ENCODE results near the gene ADNP. TPM values are rescaled to one million over a fixed set of nuclear protein-coding genes. Genes with fewer than 3 reads are reported as not detected.
A peak's percentile ranks its signal among the peaks of the same experiment; 100 is the strongest.
"Not testable (repeated sequence)": the region's sequence is repeated elsewhere in the genome, so short reads cannot be mapped to it uniquely, and the experiment has no call there.

The ADNP gene
- total RNA-seq, 1 donor from 2014 or later: 127 TPM

DNA sequence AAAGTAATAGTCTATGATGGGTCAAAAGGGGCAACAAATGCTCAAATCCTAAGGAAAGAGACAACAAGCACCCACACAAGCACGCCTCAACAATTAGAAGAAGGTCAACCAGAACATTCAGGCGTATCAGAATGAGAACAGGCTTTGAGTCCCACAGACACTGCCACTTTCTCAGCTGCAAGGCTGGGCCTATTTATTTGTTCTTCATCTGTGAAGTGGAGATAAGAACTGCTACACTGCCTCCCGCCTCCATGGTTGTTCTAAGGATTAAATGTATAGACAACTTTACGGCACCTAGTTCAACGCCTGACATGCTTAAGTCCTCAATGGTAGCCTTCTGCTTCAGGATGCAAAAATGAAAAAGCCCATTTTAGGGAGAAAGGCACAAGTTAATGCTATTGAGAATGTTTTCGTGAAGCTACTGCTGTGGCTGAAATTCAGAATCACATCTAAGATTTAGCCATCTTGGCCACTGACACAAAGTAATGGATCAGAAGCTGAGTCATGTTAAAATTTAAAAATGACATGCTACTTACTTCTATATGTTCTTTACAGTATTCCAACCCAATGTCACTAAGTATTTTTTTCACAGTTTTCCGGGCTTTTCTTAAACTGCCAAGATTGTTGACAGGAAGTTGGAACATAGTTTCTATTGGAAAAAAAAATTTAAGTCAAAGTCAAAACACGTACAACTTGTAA lies 27.7 kb downstream of the ADNP start:
- no peak for DNase-seq (ENCODE audit: low spot score)

DNA sequence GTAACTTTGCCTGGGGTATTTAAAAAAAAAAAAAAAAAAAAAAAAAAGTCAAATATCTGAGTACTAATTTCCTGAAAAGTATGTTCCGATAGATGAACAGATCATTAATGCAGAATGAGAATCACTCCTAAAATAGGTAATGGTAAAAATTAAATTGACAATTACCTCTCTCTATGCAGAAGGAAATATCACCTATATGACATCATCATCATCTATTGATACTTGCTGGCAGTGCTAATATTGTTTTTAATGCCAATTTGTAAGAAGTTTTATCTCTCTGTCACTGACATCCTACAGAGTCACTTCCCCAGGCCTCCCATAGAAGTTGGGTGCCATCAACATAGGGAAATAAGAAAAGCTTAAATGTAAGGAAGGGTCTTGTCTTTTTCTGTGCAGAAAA lies 29.9 kb downstream of the ADNP start:
- no peak for DNase-seq (ENCODE audit: low spot score)

DNA sequence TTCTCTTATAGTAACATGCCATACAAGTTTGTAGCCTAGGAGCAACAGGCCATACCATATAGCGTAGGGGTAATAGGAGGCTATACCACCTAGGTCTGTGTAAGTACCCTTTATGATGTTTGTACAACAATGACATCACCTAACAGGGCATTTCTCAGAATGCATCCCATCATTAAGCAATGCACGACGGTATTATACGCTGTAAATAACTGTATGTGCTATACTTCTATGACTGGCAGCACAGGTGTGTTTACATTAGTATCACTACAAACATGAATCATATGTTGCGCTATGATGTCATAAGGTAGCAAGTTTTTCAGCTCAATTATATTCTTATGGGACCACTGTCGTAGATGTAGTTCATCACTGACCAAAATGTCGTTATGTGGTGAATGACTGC lies 31.0 kb downstream of the ADNP start:
- DNase-seq (ENCODE audit: low spot score): no peak

DNA sequence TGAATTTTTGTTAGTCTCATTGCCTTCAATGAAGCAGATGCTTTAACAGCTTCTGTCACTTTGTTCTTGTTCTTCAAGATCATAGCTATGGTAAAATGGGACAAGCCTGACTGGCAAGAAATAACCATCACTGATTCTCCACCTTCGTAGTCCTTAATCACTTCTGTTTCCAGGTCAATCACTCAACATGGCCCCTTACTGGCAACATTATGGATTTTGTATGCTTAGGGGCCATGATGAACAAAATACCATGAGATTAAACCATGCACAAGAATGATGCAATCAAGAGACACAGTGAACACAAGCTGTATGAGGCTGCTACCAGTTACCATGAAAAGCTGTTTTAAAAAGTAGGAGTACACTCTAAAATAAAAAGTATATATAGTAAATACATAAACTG lies 32.8 kb downstream of the ADNP start:
- no peak for DNase-seq (ENCODE audit: low spot score)

DNA sequence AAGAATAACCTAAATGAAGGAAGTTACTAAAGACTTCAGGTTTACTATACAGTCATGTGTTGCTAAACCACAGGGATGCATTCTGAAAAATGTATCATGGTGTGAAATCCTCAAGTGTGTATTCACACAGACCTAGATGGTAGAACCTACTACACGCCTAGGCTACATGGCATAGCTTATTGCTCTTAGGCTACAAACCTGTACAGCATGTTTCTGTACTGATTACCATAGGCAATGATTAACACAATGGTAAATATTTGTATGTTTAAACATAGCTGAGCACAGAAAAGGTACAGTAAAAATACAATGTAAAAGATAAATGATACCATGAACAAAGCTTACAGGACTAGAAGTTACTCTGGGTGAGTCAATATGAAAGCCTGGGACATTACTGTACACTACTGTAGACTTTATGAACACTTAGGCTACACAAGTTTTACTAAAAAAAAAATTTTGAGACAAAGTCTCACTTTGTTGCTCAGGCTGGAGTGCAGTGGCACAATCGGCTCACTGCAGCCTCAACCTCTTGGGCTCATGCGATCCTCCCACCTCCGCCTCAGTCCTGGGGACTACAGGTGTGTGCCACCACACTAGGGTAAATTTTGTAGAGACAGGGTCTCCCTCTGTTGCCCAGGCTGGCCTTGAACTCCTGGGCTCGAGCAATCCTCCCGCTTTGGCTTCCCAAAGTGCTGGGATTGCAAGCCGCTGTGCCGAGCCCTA lies 36.0 kb downstream of the ADNP start:
- DNase-seq (ENCODE audit: low spot score): peak; percentile 31

DNA sequence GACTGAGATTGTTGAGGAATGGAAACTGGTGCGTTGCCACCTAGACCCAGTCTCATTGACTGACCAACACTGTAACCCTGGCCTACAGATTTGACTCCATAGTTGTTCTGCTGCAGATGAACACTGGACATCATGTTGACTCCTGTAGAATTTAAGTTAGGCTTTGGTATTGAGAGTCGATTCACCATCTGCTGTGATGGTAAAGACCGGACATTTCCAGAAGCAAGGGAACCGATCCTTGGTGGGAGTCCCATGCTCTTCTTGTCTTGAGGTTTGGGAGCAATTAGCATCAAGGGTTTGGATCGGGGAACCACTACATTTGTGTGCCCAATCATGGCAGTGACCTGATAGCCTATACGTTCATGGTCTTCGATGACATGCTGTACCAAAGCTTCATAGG lies 37.6 kb downstream of the ADNP start:
- peak; percentile 24 for DNase-seq (ENCODE audit: low spot score)

DNA sequence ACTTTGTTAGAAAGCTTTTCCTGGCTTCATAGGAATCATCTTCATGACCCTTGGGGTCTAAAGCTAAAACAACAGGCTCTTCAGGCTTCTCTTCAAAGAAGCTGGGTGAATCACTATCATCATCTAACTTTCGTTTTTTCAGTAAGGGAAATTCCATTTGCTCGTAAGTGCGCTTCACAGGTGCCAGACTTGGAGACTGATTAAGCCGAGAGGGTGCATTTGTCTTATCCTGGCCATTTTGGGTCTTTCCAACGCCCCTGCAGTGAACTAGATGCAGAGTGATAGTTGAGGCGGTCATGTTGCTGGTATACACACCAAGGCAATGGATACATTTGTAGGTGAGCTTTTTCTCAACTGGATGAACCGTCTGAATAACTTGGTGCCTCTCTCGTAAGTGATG lies 38.8 kb downstream of the ADNP start:
- peak; percentile 9 for DNase-seq (ENCODE audit: low spot score)

DNA sequence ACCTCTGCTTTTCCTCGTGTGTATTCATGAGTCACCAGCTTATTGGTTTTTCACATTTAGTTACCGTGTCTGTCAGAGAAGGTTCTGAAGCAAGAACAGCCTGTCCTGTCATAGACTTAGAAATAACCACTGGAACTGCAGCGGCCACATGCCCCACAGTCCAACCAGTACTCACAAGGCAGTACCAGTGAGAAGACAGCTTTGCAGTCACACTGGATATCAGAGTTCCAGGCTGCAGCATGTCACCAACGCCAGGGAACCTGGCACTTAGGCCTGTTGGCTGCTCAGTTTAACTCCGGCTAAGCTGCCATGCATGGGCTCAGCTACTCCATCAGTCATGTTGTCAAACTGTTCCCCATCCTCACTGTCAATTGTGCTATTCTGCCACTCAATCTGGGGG lies 40.1 kb downstream of the ADNP start:
- DNase-seq (ENCODE audit: low spot score): peak; percentile 35

DNA sequence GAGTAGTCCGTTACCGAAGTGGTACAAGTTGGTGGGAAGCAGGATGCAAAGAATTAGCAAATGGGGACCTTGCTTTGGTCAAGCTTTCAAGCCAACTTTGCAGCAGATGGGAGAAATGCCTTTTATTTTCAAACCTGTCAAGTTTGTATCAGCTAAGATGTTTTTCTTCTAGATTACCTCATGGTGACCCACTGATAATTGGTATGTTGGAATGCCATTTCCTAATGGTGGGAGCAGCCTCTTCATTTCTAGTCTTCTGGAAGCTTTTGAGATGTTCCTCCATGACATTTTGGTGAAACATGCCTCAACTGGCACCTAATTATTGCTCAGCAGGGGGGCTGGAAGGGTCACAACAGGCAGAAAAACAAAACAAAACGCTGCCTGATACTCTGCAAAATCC lies 43.7 kb downstream of the ADNP start:
- no peak for DNase-seq (ENCODE audit: low spot score)

DNA sequence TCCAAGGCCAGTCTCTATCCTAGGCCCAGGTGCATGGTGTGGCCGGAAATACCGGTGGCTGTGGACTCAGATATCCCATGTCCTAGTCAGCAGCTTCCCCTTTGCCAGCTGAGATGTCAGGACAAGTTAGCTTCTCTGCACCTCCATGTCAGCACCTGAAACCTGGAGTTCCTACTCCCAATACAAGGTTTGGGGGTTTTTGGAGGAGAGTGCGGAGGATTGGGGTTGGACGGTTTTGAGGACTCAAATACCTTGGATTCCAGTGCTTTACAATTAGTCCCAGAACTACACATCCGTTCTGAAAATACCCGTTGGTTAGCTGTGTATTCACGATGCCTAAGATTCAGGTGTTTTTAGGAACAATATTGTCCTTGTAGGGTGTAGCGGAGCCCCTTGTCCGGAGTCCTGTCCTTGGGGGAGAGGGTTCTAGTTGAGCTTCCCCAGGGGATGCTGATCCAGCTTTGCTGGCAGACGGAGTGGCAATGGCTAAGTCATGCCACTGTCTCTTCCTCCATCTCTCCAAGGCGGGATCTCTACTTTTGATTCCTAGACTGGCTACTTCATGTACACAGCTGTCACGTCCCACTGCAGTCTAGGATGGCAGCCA lies 45.0 kb downstream of the ADNP start:
- no peak for DNase-seq (ENCODE audit: low spot score)

DNA sequence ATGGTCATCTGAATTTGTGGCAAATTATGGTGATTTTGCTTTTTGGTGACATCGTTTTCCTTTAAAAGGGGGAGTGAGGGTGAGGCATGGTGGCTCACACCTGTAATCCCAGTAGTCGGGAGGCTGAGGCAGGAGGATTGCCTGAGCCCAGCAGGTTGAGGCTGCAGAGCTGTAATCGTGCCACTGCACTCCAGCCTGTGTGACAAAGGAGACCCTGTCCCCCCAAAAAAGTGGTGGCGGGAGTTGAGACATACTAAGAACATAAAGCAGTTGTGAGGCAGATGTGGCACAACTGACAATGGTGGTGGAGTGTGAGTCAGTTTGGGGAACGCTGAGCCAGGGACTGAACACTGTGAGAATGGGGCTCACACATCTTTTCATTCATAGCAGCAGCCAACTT lies 45.5 kb downstream of the ADNP start:
- DNase-seq (ENCODE audit: low spot score): no peak

DNA sequence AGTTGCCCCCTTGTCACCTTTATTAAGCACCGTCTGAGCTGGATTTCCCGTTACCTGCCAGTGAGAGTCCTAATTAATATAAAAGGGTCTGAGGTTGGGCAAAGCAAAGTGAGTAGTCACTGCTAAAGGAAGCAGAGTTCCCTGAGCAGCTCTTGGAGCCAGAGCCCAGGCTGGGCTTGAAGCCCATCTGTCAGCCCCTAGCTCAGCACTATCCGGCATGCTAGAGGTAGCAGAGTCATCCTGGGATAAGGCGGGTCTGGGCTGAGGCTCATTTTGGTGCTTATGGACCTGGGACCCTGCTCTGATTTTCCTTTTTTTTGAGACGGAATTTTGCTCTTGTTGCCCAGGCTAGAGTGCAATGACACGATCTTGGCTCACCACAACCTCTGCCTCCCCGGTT lies 46.2 kb downstream of the ADNP start:
- no peak for DNase-seq (ENCODE audit: low spot score)

DNA sequence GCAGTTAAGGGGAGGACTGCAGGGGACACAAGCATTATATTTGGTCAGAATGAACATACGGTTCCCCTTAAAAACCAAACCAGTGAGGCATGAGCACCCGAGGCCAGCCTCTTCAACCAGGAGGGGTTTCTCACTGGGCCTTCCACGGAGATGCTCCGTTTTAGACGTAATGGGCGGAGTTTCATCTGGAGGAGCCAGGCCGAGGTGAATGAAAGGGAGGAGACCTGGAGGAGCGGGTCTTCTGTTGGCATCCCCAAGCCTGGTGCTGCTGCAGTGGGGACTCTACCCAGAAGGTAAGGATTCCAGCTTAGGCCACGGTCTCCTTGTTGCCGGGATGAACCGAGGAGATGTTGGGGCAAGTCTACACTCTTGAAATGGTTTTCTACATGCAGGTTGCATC lies 47.4 kb downstream of the ADNP start:
- DNase-seq (ENCODE audit: low spot score): no peak

DNA sequence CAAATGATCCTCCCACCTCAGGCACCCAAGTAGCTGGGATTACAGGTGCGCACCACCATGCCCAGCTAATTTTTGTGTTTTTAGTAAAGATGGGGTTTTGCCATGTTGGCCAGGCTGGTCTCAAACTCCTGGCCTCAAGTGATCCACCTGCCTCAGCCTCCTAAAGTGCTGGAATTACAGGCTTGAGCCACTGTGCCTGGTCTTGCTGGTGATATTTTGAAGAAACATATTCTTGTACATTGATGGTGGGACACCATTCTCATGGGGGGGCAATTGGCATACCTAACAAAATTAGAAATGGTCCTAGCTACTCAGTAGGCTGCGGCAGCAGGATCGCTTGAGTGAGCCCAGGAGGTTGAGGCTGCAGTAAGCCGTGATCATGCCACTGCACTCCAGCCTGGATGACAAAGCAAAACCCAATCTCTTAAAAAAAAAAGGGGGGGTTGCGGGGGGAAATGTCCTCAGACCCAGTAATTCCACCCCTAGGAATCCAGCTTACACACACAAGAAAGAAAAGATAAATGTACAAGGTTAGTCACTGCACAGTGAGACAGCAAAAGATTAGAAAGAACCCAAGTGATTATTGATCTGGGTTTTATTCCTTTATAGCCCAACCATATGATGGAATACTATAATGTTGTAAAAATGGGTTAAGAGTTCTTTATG lies 49.3 kb downstream of the ADNP start:
- not testable (repeated sequence) for DNase-seq (ENCODE audit: low spot score)

DNA sequence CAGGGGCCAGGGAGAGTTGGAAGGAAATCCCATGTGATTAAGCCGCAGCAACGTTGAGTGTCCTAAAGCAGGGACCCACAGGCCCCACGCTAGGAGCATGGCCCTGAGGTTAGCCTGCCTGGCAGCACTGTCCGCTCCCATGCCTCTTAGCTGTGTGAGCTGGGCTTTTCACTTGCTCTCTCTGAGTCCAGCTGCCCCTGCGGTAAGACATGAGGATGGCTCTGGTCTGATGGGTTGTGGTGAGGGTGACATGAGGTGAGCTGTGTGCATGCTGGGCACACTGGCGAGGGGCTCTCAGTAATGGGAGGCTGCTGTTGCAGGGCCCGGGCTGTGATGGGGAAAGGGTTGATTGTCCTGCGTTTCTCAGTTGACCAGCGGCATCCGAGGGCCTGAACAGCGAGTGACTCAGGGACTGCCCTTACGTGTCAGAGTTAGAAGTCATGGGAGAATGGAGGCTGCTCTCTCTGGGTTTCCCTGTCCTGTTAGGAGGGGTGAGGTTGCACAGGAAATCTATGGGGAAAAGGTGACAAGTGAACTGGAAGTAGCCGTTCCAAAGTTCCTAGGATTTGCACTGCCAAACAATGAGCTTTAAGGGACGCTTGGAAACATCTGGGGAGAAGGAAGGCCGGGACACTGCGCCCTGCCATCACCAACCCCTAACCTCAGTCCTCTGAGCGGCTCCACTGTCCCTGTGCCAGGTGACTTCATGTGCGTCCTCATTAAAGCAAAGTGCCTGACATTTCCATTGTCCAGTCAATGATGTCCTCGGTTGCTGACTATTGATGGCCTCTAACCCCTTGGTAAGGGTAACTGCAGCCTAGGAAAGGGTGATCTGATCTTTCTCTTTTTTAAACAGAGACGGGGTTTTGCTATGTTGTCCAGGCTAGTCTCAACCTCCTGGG lies 51.3 kb downstream of the ADNP start:
- DNase-seq (ENCODE audit: low spot score): no peak

DNA sequence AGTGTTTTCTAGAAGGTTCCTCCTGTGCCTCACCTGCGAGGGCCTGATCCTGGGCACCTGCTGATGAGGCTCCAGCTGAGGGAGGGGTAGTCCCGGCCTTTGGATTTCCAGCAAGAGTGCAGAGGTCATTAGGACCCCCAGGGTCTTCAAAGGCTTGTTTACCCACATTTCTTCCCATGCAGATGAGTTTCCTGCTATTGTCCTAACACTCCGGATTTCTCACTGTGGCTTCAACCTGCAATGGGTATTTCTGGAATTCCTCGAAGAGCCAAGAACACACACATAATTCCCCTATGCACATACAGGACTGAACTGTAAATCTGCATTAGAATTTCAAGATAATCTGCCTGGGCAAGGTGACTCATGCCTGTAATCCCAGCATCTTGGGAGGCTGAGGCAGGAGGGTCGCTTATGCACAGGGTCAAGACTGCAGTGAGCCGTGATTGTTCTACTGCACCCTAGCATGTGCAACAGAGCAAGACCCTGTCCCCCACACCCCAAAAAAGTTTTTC lies 53.9 kb downstream of the ADNP start:
- DNase-seq (ENCODE audit: low spot score): no peak

DNA sequence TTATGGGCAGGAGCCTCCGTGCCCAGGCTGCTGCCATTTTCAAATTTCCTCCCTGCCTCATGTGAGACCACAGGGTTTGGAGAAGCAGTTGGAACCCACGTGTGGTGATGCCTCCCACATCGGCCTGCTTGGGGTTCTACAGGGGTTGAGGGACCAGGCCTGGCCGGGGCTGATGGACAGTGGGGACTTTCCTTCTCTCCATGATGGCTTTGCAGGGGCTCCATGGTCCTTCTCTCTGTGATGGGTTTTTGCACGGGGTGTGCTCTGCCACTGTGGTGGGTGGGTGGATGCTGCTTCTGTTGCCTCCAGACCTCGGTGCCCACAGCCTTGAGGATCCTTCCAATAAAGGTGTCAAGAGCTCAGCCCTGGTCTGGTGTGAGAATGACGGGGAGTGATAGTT lies 54.4 kb downstream of the ADNP start:
- no peak for DNase-seq (ENCODE audit: low spot score)

DNA sequence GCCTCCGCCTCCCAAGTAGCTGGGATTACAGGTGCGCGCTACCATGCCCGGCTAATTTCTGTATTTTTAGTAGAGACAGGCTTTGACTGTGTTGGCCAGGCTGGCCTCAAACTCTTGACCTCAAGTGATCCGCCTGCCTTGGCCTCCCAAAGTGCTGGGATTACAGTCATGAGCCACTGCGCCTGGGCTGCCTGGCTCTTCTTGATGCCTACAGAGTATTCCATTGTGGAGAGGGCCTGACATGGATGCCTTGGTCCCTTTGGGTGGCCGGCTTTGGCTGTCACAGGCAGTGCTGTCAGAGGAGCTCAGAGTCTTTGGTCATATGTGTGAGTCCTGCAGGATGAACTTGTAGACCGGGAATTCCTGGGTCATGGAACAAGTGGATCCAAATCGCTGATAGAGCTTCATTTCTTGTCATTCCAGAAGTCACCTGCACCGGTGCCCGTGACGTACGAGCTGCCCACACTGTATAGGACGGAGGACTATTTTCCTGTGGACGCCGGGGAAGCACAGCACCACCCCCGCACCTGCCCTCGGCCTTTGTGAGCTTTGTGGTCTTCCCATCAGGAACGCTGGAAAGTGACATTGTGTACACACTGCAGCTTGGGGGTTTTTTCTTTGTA lies 55.1 kb downstream of the ADNP start:
- no peak for DNase-seq (ENCODE audit: low spot score)

DNA sequence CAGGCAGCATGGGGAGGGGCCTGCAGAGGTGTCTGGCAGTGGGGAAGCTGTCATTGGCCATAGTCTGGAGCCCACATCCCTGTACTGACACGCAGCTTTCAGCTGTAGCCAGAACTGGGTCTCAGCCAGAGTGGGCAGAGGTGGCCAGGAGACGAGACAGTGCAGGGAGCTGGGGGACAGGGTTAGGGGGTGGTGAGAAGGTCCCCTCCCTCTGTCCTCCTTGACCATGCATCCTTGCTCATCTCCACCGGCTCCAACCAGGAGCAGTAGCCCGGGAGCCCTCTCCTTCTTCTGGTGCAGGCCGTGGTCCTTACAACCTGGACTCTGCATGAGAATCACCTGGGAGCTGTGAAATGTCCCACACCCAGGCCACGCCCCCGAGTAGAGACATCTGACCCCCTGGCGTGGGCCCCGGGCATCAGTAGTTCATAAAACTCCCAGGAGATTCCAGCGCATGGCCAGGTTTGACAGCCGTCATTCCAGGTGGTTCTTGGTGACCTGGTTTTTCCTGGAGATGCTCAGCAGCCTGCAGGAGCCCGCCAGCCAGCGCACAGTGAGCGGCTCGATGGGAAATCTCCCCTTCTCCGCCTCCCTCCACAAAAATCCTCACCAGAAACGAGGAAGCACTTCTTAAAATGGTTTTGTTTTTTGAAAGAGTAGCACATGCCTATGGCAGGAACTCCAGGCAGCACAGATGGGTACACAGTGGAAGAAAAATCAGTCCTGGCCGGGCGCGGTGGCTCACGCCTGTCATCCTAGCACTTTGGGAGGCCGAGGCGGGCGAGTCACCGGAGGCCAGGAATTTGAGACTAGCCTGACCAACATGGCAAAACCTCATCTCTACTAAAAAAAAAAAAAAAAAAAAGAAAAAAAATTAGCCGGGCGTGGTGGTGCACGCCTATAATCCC lies 56.2 kb downstream of the ADNP start:
- DNase-seq (ENCODE audit: low spot score): no peak
